ENCODE results near the gene TXNDC11. TPM values are rescaled to one million over a fixed set of nuclear protein-coding genes. Genes with fewer than 3 reads are reported as not detected.

The TXNDC11 gene
- total RNA-seq, 2 experiments from 2014 or later, result 111 to 112 TPM

- H3K36me3 ChIP-seq (ENCODE audit: insufficient read depth, low read length), result peaks cover 55% of the 10 kb centered on the region
- intact Hi-C loops (cut with DNase I, micrococcal nuclease), result loop anchor here in 1 of 2 experiments (5.0 kb wide), 1 partner anchor 93 kb away; no protein-coding TSS in a partner anchor
- peaks cover 15% of the 10 kb centered on the region for H3K4me1 Mint-ChIP-seq (ENCODE audit: low read depth)
- no peak overlapping the region for H3K27ac ChIP-seq (ENCODE audit: low read depth in 1 of 2, low read length in 2 of 2)
- no peaks in the 10 kb centered on the region for H3K27me3 ChIP-seq (ENCODE audit: control insufficient read depth in 1 of 2, insufficient read depth in 2 of 2, low read length in 2 of 2)
- no peak for TF ChIP-seq CTCF (IDR thresholded peaks at IDR 0.05)
- H3K27me3 Mint-ChIP-seq, result no peaks in the 10 kb centered on the region
- ChIA-PET POLR2A (no interaction called here), CTCF (interaction anchor here (1.1 to 1.7 kb wide), 3 partner anchors 78 to 311 kb away, joined by 4 read pairs; partner anchors contain the start of gene ZC3H7A)
- H3K4me3 ChIP-seq (ENCODE audit: low read length), result no peak overlapping the region
- ATAC-seq (ENCODE audit: poor library complexity), result no peak
- H3K4me3 Mint-ChIP-seq, result no peak overlapping the region
- peaks cover 77% of the 10 kb centered on the region for H3K36me3 Mint-ChIP-seq (ENCODE audit: low read depth)
- H3K4me1 ChIP-seq (ENCODE audit: insufficient read depth, low read length), result no peaks in the 10 kb centered on the region
- H3K9me3 Mint-ChIP-seq, result no peaks in the 10 kb centered on the region
- no peaks in the 10 kb centered on the region for H3K9me3 ChIP-seq (ENCODE audit: control insufficient read depth in 1 of 2, insufficient read depth in 1 of 2, low read length in 2 of 2)
- no peak for DNase-seq
- H3K27ac Mint-ChIP-seq, result no peak overlapping the region
Observed at GRCh38 chr16:11719171-11719570, 23.5 kb downstream of the TXNDC11 start.

GRCh38 chr16:11717811-11718210 lies 24.8 kb downstream of the TXNDC11 start:
- ChIA-PET CTCF (interaction anchor here (0.7 to 1.7 kb wide), 4 partner anchors 9 to 748 kb away, joined by 3 to 4 read pairs (median 4); no protein-coding TSS in a partner anchor), POLR2A (no interaction called here)
- Histone ChIP-seq H3K4me3 (ENCODE audit: low read length) (no peak overlapping the region), H3K4me1 (ENCODE audit: insufficient read depth, low read length) (no peaks in the 10 kb centered on the region), H3K27ac (ENCODE audit: low read depth in 1 of 2, low read length in 2 of 2) (no peak overlapping the region), H3K9me3 (ENCODE audit: control insufficient read depth in 1 of 2, insufficient read depth in 1 of 2, low read length in 2 of 2) (no peaks in the 10 kb centered on the region), H3K36me3 (ENCODE audit: insufficient read depth, low read length) (peaks cover 54% of the 10 kb centered on the region), H3K27me3 (ENCODE audit: control insufficient read depth in 1 of 2, insufficient read depth in 2 of 2, low read length in 2 of 2) (no peaks in the 10 kb centered on the region)
- intact Hi-C loops (cut with DNase I, micrococcal nuclease), result loop anchor here in 1 of 2 experiments (5.0 kb wide), 1 partner anchor 94 kb away; no protein-coding TSS in a partner anchor
- Mint-ChIP-seq H3K27ac (no peak overlapping the region), H3K9me3 (no peaks in the 10 kb centered on the region), H3K4me1 (ENCODE audit: low read depth) (peaks cover 15% of the 10 kb centered on the region), H3K36me3 (ENCODE audit: low read depth) (peaks cover 79% of the 10 kb centered on the region), H3K27me3 (no peaks in the 10 kb centered on the region), H3K4me3 (no peak overlapping the region)
- ATAC-seq (ENCODE audit: poor library complexity) (no peak), DNase-seq (no peak)
- no peak for TF ChIP-seq CTCF (IDR thresholded peaks at IDR 0.05)

- TF ChIP-seq CTCF (IDR thresholded peaks at IDR 0.05), result no peak
- peaks cover 53% of the 10 kb centered on the region for H3K36me3 ChIP-seq (ENCODE audit: insufficient read depth, low read length)
Observed at GRCh38 chr16:11716336-11716735, 26.3 kb downstream of the TXNDC11 start.

More at GRCh38 chr16:11716336-11716735, 26.3 kb downstream of the TXNDC11 start:
- POLR2A ChIA-PET, result no interaction called here
- H3K4me3 ChIP-seq (ENCODE audit: low read length), result no peak overlapping the region
- CTCF ChIA-PET, result interaction anchor here (2.8 kb wide), 1 partner anchor 184 kb away, joined by 19 read pairs; no protein-coding TSS in a partner anchor
- intact Hi-C loops (cut with DNase I, micrococcal nuclease), result loop anchor here in 1 of 2 experiments (5.0 kb wide), 1 partner anchor 96 kb away; no protein-coding TSS in a partner anchor
- no peaks in the 10 kb centered on the region for H3K27me3 Mint-ChIP-seq
- no peak overlapping the region for H3K4me3 Mint-ChIP-seq
- no peaks in the 10 kb centered on the region for H3K4me1 ChIP-seq (ENCODE audit: insufficient read depth, low read length)
- H3K36me3 Mint-ChIP-seq (ENCODE audit: low read depth), result peaks cover 78% of the 10 kb centered on the region
- no peak for ATAC-seq (ENCODE audit: poor library complexity)
- no peak for DNase-seq
- H3K27me3 ChIP-seq (ENCODE audit: control insufficient read depth in 1 of 2, insufficient read depth in 2 of 2, low read length in 2 of 2), result no peaks in the 10 kb centered on the region
- no peaks in the 10 kb centered on the region for H3K9me3 ChIP-seq (ENCODE audit: control insufficient read depth in 1 of 2, insufficient read depth in 1 of 2, low read length in 2 of 2)
- no peaks in the 10 kb centered on the region for H3K9me3 Mint-ChIP-seq
- H3K27ac Mint-ChIP-seq, result peak overlapping the region; percentile 36
- H3K4me1 Mint-ChIP-seq (ENCODE audit: low read depth), result peaks cover 15% of the 10 kb centered on the region
- no peak overlapping the region for H3K27ac ChIP-seq (ENCODE audit: low read depth in 1 of 2, low read length in 2 of 2)
